Large intestine (tissue), 3 donors: Measurements from ENCODE around the gene SLCO2A1. TPM values are rescaled to one million over a fixed set of nuclear protein-coding genes. Genes with fewer than 3 reads are reported as not detected.

ENCODE experiments used
- DNase-seq, 2 donors: peaks; one replicate each; pipeline versions ENCODE4 v3.0.0 to v3.0.0-alpha.2; 2013
- H3K27ac ChIP-seq: one replicate; pipeline ENCODE4 v1.5.1; 2013; ENCODE audit warnings: low read length
- H3K27me3 ChIP-seq: 2 replicates; pipeline ENCODE4 v1.6.1; 2013; ENCODE audit warnings: low read length; ENCODE audit not compliant: control insufficient read depth, insufficient read depth
- H3K36me3 ChIP-seq: 2 replicates; pipeline ENCODE4 v1.6.1; 2013; ENCODE audit warnings: low read length; ENCODE audit not compliant: control insufficient read depth, insufficient read depth
- H3K4me1 ChIP-seq: one replicate; pipeline ENCODE4 v1.6.1; 2013; ENCODE audit warnings: low read length; ENCODE audit not compliant: control insufficient read depth, insufficient read depth
- H3K4me3 ChIP-seq: one replicate; pipeline ENCODE4 v1.5.1; 2013; ENCODE audit warnings: low read length
- H3K9me3 ChIP-seq: one replicate; pipeline ENCODE4 v1.6.1; 2013; ENCODE audit warnings: mild to moderate bottlenecking, low read depth, low read length, moderate library complexity; ENCODE audit not compliant: control insufficient read depth
- WGBS: methylation state at CpG from one replicate; pipeline ENCODE4 v1.1.5; 2013; ENCODE audit warnings: low lambda C conversion rate; ENCODE audit not compliant: insufficient coverage; 5-methylcytosine and 5-hydroxymethylcytosine counted together
- polyA plus RNA-seq: library from polyadenylated mRNA; unstranded; fragments of 120-200 nt; gene quantifications from one replicate; pipeline ENCODE4 v1.2.1, GENCODE V29; 2013

SLCO2A1 gene
- polyA plus RNA-seq, 1 donor = 8.2 TPM

DNA sequence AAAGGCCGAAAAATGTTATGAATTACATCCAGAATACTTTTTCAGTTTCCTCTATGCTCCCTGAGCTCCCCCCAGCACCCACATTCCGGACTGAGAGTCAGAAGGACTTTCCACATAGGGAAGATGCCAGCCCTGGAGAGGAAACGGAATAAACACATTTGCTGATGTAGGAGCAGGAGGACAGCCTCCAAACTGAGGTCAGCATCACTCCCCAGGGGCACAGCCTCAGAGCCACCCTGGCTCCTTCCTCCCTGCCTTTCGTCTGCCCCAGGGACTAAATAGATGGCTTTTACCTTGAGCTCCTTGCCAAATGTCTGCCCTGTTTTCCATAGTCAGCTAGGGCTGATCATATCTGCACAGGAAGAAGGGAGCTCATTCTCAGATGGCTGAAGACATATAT lies 22.6 kb upstream of the SLCO2A1 start:
- peaks cover 9% of the 10 kb centered on the region for H3K4me1 ChIP-seq
- no CpG with 5 or more reads among the region's 4 CpGs for WGBS
- H3K9me3 ChIP-seq = no peaks in the 10 kb centered on the region
- no peaks in the 10 kb centered on the region for H3K27me3 ChIP-seq
- no peaks in the 10 kb centered on the region for H3K36me3 ChIP-seq
- no peak overlapping the region for H3K27ac ChIP-seq
- DNase-seq = no peak
- H3K4me3 ChIP-seq = no peak overlapping the region

DNA sequence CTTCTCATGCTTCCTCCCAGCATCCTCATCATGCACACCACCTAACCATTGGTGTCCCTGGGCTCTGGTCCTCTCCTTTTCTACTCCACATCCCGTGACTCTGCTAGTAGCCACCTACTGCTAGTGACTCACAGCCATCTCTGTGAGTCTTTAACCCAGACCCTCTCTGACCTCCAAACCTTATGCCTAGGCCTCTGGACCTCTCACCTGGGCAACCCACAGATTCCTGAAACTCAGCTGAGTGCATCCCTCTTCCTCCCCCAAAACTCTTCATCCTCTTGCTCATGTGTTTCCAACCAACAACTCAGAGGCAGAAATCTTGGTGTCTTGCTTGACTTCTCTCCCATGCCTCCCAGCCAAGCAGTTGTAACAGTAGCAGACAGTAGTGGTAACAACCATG lies 20.0 kb upstream of the SLCO2A1 start:
- no peaks in the 10 kb centered on the region for H3K27me3 ChIP-seq
- WGBS = no CpG with 5 or more reads among the region's 1 CpG
- no peak overlapping the region for H3K4me3 ChIP-seq
- no peak overlapping the region for H3K27ac ChIP-seq
- no peak for DNase-seq
- H3K4me1 ChIP-seq = no peaks in the 10 kb centered on the region
- H3K36me3 ChIP-seq = no peaks in the 10 kb centered on the region
- H3K9me3 ChIP-seq = peaks cover 3% of the 10 kb centered on the region

DNA sequence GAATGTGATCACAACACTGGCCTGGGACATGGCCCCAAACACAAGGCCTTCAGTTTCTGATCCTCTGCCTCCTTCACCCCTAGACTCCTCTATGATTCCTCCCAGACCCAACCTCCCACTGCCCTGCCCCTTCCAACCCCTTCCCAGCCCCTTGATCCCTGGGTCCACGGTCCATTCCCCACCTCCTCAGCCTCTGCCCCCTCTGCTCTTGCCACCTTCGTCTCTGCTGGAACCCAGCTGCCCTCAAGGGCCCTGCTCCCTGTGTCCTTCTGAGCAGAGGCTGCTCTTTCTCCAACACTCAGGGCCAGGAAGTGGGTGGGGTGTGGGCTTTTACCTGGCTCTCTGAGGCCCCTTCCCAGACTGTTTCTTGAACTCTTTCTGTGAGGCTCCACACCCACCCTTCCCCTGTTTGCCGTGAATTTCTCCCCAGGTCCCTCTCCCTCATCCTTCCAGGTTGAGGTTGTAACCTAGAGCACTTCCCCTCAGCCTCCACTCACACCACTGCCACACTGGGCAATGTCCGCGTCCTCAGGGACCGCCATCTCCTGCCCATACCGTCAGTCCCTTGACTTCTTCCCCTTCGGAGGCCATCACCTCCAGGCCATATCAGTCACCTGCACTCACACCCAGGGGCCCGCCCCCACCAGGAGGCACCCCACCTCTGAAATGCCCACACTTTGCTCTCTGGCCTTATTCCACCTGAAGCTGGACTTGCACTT lies 18.7 kb upstream of the SLCO2A1 start:
- DNase-seq = no peak
- H3K27me3 ChIP-seq = no peaks in the 10 kb centered on the region
- peaks cover 3% of the 10 kb centered on the region for H3K9me3 ChIP-seq
- no peak overlapping the region for H3K27ac ChIP-seq
- no peaks in the 10 kb centered on the region for H3K4me1 ChIP-seq
- H3K4me3 ChIP-seq = no peak overlapping the region
- H3K36me3 ChIP-seq = no peaks in the 10 kb centered on the region
- WGBS = 80% methylated on average over 2 of the region's 9 CpGs

DNA sequence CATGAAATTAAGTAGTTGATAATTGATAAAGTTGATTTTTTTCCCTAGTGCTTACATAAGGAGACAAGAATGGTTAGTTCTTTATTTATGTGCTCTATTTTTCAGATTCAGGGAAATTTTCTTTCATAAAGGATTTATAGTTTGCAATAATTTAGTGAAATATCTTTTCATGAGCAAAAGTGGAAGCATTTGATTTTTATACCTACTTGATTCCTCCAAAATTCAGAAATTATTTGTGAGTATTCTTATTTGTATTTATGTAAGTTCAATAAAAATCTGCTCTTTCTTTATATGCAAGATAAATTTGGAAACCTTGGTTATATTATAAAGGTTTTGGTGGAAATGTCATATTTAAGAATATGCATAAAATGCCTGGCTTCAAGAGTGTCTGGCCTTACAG lies 14.7 kb upstream of the SLCO2A1 start:
- Histone ChIP-seq H3K36me3 (no peaks in the 10 kb centered on the region), H3K27me3 (no peaks in the 10 kb centered on the region), H3K4me1 (peaks cover 7% of the 10 kb centered on the region), H3K9me3 (peaks cover 3% of the 10 kb centered on the region), H3K4me3 (no peak overlapping the region), H3K27ac (no peak overlapping the region)
- DNase-seq = no peak

DNA sequence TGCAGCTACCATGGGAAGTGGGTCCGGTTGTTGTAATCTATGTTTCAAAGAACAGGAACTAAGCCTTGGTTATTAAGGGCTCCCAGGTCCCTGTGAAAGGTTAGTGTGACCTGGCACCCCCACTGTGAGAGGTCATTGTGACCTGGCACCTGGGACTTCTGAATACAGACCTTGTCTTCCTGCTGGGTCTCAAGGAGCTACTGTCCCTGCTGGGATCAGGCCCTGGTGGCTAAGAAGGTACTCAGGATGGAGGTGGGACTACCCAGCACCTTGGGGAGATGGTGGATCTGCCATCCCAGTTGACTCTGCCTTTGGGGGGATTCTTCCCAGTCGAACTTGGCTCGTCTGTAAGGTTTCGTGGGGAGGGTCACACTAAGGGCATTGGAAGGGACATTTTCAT lies 10.3 kb upstream of the SLCO2A1 start:
- H3K9me3 ChIP-seq = peaks cover under 1% of the 10 kb centered on the region
- peaks cover 45% of the 10 kb centered on the region for H3K4me1 ChIP-seq
- H3K27me3 ChIP-seq = no peaks in the 10 kb centered on the region
- no peaks in the 10 kb centered on the region for H3K36me3 ChIP-seq
- no peak overlapping the region for H3K4me3 ChIP-seq
- H3K27ac ChIP-seq = peak overlapping the region; percentile 80
- DNase-seq = no peak
- no CpG with 5 or more reads among the region's 4 CpGs for WGBS

DNA sequence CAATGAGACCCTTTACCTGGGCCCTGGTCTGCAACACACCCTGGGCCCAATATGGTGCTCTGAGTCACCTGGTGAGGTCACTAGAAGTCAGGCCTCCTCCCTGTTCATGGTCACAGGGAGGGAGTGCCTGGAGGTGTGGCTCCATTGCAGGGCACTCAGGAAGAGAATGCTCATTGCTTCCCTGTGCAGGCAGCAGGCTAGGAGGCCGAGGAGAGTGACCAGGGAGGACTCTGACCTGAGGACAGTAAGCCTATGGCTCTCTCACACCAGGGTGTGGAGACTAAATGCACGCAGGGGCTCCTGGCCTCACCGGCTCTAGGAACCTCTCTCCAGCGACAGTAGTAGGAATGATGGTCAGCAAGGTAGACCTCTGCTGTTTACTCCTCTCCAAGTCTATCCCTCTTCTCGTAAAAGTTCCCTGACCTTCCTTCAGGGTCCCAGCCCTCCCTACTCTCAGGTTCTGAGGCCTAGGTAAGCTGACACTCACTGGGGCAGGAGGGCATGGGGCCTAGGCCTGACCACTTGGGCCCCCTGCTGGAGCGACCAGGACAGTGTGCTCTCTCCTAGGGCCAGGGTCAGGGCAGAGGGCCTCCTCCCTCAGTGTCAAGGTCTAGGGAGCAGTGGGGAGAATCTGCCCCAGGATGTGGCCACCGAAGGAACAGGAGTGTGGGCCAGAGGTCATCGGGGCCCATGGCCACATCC lies 9.6 kb upstream of the SLCO2A1 start:
- Histone ChIP-seq H3K9me3 (no peaks in the 10 kb centered on the region), H3K27ac (peak overlapping the region; percentile 80), H3K36me3 (no peaks in the 10 kb centered on the region), H3K27me3 (no peaks in the 10 kb centered on the region), H3K4me3 (no peak overlapping the region), H3K4me1 (peaks cover 45% of the 10 kb centered on the region)
- no CpG with 5 or more reads among the region's 8 CpGs for WGBS
- peak; percentile 96 to 97 for DNase-seq

DNA sequence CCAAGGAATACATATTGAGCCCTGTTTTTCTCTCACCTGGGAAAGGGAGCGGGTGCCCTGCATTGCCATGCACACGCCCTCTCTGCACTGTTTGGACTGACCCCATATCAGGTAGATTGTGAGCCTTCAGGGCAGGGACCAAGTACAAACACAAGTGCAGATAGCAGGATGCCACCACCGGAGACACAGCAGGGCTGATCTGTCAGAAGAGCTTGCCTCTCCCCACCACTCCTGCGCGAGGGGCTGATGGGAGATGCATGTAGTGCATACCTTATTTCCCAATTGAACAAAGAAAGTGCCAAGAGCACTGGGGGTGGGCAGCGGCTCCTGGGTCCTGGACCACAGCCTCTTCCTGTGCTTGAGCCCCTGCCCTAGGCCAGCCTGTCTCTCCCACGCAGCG lies 9.0 kb upstream of the SLCO2A1 start:
- Histone ChIP-seq H3K4me3 (no peak overlapping the region), H3K36me3 (no peaks in the 10 kb centered on the region), H3K4me1 (peaks cover 45% of the 10 kb centered on the region), H3K27me3 (no peaks in the 10 kb centered on the region), H3K9me3 (no peaks in the 10 kb centered on the region), H3K27ac (peak overlapping the region; percentile 80)
- peak; percentile 79 to 89 for DNase-seq
- WGBS = no CpG with 5 or more reads among the region's 8 CpGs

DNA sequence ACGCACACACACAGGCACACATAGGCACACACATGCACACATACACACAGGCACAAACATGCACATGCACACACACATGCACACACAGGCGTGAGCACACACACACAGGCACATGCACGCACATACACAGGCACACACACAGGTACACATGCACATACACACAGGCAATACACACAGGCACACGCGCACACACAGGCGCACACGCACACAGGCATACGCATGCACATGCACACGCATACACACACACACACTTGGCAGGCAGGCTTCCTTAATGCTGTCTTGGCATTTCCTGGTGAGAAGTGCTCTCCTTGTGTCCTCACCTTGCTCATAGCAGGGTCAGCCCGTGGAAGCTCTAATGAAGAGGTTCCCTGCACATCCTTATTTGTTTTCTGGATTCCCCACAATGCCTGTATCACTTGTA lies 8.4 kb upstream of the SLCO2A1 start:
- no peaks in the 10 kb centered on the region for H3K9me3 ChIP-seq
- peak overlapping the region; percentile 80 for H3K27ac ChIP-seq
- WGBS = 14% methylated on average over 1 of the region's 10 CpGs
- no peaks in the 10 kb centered on the region for H3K27me3 ChIP-seq
- H3K4me1 ChIP-seq = peaks cover 45% of the 10 kb centered on the region
- peak in 1 of 2 donors; percentile 56 for DNase-seq
- H3K4me3 ChIP-seq = no peak overlapping the region
- no peaks in the 10 kb centered on the region for H3K36me3 ChIP-seq

DNA sequence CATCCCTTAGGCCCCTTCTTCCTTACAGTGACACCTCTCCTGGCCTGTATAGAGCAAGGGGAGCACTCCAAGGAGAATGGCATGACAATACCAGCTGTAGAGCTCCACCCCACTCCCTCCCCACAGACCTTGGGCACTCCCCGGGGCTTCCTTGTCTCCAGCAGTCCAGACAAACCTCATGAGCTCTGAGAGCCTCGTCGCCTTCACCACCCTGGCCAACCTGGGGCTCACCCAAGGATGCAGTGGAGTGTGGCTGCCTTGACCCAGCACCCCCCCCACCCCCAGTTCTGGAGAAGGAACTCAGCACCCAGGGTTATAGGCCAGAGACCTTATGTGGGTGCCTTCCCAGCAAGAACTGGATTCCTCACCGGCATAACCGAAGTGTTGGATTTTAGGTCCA lies 7.4 kb upstream of the SLCO2A1 start:
- Histone ChIP-seq H3K4me1 (peaks cover 45% of the 10 kb centered on the region), H3K4me3 (no peak overlapping the region), H3K9me3 (no peaks in the 10 kb centered on the region), H3K27me3 (no peaks in the 10 kb centered on the region), H3K27ac (no peak overlapping the region), H3K36me3 (no peaks in the 10 kb centered on the region)
- peak in 1 of 2 donors; percentile 32 for DNase-seq
- no CpG with 5 or more reads among the region's 5 CpGs for WGBS

DNA sequence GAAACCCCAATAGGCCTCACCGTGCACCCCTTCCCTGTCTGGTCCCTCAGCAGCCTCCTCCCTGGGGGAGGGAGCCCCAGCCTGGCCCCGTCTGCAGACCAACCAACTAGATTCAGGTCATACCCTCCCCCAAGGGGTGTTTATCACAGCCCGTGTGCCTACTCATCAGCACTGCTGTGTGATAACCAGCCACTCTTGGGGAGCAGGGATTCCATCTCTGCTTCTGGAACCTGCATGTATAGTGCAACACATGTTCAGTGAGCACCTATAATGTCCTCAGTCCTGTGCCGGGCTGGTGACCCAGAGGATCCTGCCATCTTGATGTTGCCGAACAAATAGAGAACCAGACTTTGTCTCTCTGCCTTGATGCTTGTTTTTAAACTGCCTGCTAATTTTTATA lies 6.6 kb upstream of the SLCO2A1 start:
- Histone ChIP-seq H3K4me1 (peaks cover 45% of the 10 kb centered on the region), H3K27me3 (no peaks in the 10 kb centered on the region), H3K4me3 (no peak overlapping the region), H3K36me3 (no peaks in the 10 kb centered on the region), H3K27ac (no peak overlapping the region), H3K9me3 (no peaks in the 10 kb centered on the region)
- DNase-seq = no peak
- WGBS = 83% methylated on average over 1 of the region's 5 CpGs

DNA sequence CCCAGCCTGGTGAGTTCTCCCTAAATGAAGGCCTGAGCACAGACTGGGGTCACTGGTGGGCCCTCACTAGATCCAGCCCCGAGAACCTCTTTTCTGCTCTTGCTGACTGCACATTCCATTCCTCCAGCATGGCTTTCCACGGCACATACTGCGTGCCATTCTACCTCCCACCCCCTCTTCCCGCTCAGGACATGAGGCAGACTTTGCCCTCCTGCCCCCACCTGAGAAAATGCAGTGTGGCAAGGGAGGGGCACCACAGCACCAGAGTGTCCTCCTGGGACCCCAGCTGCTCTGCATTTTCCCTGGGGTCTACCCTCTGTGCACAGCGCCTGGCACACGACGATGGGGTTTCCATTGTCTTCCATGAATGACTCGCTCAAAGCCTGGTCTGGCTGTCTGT lies 6.1 kb upstream of the SLCO2A1 start:
- Histone ChIP-seq H3K27me3 (no peaks in the 10 kb centered on the region), H3K36me3 (no peaks in the 10 kb centered on the region), H3K4me1 (peaks cover 45% of the 10 kb centered on the region), H3K27ac (no peak overlapping the region), H3K4me3 (no peak overlapping the region), H3K9me3 (no peaks in the 10 kb centered on the region)
- WGBS = no CpG with 5 or more reads among the region's 8 CpGs
- DNase-seq = no peak
